Peyer's patch (tissue), 4 donors: ENCODE results near the gene SAMD11. TPM values are rescaled to one million over a fixed set of nuclear protein-coding genes. Genes with fewer than 3 reads are reported as not detected.

Experiments
- DNase-seq, 3 donors: peaks; one replicate each; pipeline ENCODE4 v3.0.0-alpha.2; 2017 to 2019
- H3K27ac ChIP-seq, 4 donors: fragments of 200-600 bp; sonication (generic); one replicate each; pipeline ENCODE4 v1.5.1; 2016 to 2019
- H3K27me3 ChIP-seq, 2 donors: fragments of 200-600 bp; sonication (generic); one replicate each; pipeline ENCODE4 v1.5.1; 2019
- H3K36me3 ChIP-seq, 3 donors: fragments of 200-600 bp; sonication (generic); one replicate each; pipeline ENCODE4 v1.5.1; 2016 to 2019
- H3K4me1 ChIP-seq, 4 donors: fragments of 200-600 bp; sonication (generic); one replicate each; pipeline ENCODE4 v1.5.1; 2016 to 2019
- H3K4me3 ChIP-seq, 4 donors: fragments of 200-600 bp; sonication (generic); 1 replicate in 3 of 4; 2 replicates in 1 of 4; pipeline ENCODE4 v1.5.1; 2016 to 2019; ENCODE audit warnings: mild to moderate bottlenecking in 1 of 4
- H3K9me3 ChIP-seq, 4 donors: fragments of 200-600 bp; sonication (generic); one replicate each; pipeline ENCODE4 v1.5.1; 2016 to 2019; ENCODE audit warnings: mild to moderate bottlenecking in 1 of 4
- POLR2A ChIP-seq, 2 donors: fragments of 450-650 bp; IDR thresholded peaks; one replicate each; pipeline ENCODE4 v1.5.1; 2017; ENCODE audit warnings: antibody characterized with exemption in 2 of 2, mild to moderate bottlenecking in 2 of 2, moderate library complexity in 2 of 2
- total RNA-seq, 4 donors: library from RNA; depleted of rRNA; stranded (reverse); fragments of >200 nt; gene quantifications; one replicate each; pipeline ENCODE4 v1.1.0, GENCODE V29; 2016
- TF ChIP-seq, protein P1 (sequence below), 6 experiments: fragments of 450-650 bp in 4 of 6; fragments of 200-600 bp in 2 of 6; sonication (generic) in 1 of 6; IDR thresholded peaks; one replicate each; pipeline ENCODE4 v1.5.1; 2017 to 2019; ENCODE audit warnings: antibody characterized with exemption in 6 of 6, mild to moderate bottlenecking in 3 of 6, moderate library complexity in 1 of 6

The SAMD11 gene
- total RNA-seq, 4 donors from 2014 or later: 1.1 to 5.0 (median 2.2) TPM

DNA sequence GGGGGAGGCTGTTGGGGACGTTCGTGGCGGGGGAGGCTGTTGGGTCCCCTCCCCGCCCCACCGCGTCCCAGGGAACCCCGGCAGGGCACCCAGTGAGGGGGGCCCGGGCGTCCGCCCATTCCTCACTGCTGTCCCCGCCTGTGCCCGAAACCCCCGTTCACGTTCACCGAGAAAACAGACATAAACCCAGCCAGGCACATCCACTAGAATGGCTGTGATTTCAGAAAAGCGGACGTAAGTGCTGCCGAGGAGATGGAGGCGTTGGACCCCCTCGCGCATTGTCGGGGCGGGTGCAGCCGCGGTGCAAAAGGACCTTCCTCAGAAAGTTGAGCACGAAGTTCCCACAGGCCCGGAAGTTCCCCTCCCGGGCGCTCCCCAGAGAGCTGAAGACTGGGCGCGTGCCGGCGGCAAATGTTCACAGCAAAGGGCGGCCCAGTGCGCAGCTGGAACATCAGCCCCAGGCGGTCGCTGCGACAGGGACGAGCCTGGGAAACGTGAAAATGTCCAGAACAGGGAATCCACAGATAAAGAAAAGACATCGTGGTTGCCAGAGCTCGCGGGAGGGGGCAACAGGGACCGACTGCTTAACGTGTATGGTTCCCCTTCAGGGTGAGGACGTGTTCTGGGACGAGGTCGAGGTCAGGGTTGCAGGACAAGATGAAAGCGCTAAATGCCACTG lies 18.5 kb upstream of the SAMD11 start:
- H3K4me3 ChIP-seq: peak overlapping the region; percentile 35 to 51 (median 45)
- H3K36me3 ChIP-seq: no peaks in the 10 kb centered on the region
- H3K27me3 ChIP-seq: peaks cover 0 to 5% of the 10 kb centered on the region in 2 donors
- H3K27ac ChIP-seq: peak overlapping the region in 2 of 4 donors; percentile 16 to 24
- H3K4me1 ChIP-seq: peaks cover 0 to 38% (median 5%) of the 10 kb centered on the region in 4 donors
- H3K9me3 ChIP-seq: no peaks in the 10 kb centered on the region
- TF ChIP-seq POLR2A (IDR thresholded peaks at IDR 0.05): no peak
- TF ChIP-seq, protein P1, sequence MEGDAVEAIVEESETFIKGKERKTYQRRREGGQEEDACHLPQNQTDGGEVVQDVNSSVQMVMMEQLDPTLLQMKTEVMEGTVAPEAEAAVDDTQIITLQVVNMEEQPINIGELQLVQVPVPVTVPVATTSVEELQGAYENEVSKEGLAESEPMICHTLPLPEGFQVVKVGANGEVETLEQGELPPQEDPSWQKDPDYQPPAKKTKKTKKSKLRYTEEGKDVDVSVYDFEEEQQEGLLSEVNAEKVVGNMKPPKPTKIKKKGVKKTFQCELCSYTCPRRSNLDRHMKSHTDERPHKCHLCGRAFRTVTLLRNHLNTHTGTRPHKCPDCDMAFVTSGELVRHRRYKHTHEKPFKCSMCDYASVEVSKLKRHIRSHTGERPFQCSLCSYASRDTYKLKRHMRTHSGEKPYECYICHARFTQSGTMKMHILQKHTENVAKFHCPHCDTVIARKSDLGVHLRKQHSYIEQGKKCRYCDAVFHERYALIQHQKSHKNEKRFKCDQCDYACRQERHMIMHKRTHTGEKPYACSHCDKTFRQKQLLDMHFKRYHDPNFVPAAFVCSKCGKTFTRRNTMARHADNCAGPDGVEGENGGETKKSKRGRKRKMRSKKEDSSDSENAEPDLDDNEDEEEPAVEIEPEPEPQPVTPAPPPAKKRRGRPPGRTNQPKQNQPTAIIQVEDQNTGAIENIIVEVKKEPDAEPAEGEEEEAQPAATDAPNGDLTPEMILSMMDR (IDR thresholded peaks at IDR 0.05): no peak
- DNase-seq: peak; percentile 26 to 64 (median 63)

GRCh38 chr1:905811-906599 lies 17.7 kb upstream of the SAMD11 start:
- H3K27ac ChIP-seq: no peak overlapping the region
- H3K4me1 ChIP-seq: peaks cover 0 to 44% (median 5%) of the 10 kb centered on the region in 4 donors
- no peaks in the 10 kb centered on the region for H3K9me3 ChIP-seq
- H3K27me3 ChIP-seq: peaks cover 0 to 9% of the 10 kb centered on the region in 2 donors
- H3K4me3 ChIP-seq: no peak overlapping the region
- TF ChIP-seq POLR2A (IDR thresholded peaks at IDR 0.05): no peak
- TF ChIP-seq, protein P1 (IDR thresholded peaks at IDR 0.05): no peak
- peak; percentile 14 to 48 (median 46) for DNase-seq
- H3K36me3 ChIP-seq: no peaks in the 10 kb centered on the region

DNA sequence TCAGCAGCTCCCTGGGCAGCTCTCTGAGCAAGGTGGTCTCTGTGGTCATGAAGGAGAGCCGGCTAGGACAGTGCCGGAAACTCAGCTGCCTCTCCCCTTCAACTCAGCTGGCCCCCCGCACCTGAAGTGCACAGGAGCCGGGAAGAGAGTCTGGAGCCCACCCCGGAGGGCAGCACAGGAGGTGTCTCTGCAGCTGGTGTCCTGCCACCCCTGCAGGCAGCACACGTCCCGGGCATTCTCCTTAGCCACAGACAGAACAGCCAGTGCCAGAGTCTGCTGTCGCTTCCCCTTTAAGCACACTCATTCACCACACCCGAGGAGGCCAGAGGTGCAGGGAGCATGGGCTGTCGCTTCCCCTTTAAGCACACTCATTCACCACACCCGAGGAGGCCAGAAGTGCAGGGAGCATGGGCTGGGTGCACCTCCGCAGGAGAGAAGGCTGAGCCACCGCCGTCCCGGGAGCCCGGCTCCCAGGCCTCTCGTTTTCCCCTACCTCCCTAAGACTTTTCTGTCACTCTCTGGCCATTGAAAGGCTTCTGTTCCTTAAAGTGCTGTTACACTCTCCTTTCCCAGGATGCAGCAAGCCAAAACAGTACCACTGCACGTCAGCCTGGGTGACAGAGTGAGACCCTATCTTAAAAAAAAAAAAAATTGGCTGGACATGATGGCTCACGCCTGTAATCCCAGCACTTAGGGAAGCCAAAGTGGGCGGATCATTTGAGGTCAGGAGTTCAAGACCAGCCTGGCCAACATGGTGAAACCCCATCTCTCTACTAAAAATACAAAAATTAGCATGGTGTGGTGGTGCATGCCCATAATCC lies 16.9 kb upstream of the SAMD11 start:
- H3K27me3 ChIP-seq: peaks cover 0 to 9% of the 10 kb centered on the region in 2 donors
- TF ChIP-seq POLR2A (IDR thresholded peaks at IDR 0.05): no peak
- TF ChIP-seq, protein P1 (IDR thresholded peaks at IDR 0.05): no peak
- no peak overlapping the region for H3K4me3 ChIP-seq
- no peak overlapping the region for H3K27ac ChIP-seq
- H3K9me3 ChIP-seq: no peaks in the 10 kb centered on the region
- no peaks in the 10 kb centered on the region for H3K36me3 ChIP-seq
- peak; percentile 20 to 81 (median 77) for DNase-seq
- H3K4me1 ChIP-seq: peaks cover 0 to 52% (median 5%) of the 10 kb centered on the region in 4 donors

DNA sequence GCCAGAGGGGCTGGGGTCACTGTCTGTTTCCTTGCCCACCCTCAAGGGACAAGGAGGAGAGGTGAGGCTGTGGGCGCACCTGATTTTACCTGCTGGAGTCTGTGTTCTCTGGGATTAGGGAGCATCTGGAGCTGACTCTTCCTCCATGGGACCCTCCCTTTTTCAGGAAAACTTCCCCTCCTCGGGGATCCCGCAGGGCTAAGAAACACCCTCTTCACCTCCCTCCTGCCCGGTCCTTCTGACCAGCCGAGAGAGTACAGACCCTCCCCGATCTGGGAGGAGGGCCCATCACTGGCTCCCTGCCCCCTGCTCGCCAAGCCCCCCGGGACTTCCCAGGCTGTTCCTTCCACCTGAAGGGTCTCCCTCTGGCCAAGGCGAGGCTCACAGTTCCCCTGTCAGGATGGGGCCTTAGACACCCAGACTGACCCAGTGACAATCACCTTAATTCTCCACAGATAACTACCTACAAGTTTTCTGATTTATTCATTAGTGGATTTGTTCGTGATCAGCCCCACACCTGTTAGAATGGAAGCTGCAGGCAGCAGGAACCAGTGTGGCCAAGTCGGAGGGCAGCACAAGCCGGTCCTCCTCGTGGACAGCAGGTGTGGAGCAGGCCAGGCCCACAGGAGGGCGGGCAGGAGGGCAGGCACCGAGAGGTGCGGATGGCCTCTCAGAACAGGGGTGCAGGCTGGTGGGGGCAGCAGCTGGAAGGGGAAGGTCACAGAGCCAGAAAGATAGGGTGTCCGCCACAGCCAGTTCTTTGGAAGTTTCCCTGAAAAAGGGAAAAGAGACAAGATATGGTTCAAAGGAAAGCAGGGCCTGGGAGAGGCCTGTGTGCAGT lies 15.9 kb upstream of the SAMD11 start:
- H3K4me1 ChIP-seq: peaks cover 0 to 59% (median 5%) of the 10 kb centered on the region in 4 donors
- no peaks in the 10 kb centered on the region for H3K9me3 ChIP-seq
- H3K36me3 ChIP-seq: no peaks in the 10 kb centered on the region
- no peak overlapping the region for H3K27ac ChIP-seq
- no peak overlapping the region for H3K4me3 ChIP-seq
- TF ChIP-seq, protein P1 (IDR thresholded peaks at IDR 0.05): no peak
- no peak for TF ChIP-seq POLR2A (IDR thresholded peaks at IDR 0.05)
- DNase-seq: peak in 2 of 3 donors; percentile 13 to 40
- H3K27me3 ChIP-seq: peaks cover 0 to 9% of the 10 kb centered on the region in 2 donors
